ENCODE measurements around the gene AZIN2. TPM values are rescaled to one million over a fixed set of nuclear protein-coding genes. Genes with fewer than 3 reads are reported as not detected.

AZIN2 gene
- total and polyA plus RNA-seq, 9 of the 15 experiments (the other 6 are each of a cell fraction or from before 2014, with no cell fraction given), result 0.06 to 0.91 (median 0.42) TPM; not detected in 2

GRCh38 chr1:33036526-33037503 lies 44.1 kb upstream of the AZIN2 start, which contains the start of gene AK2 (continued):
- TF ChIP-seq CREB5 (CRISPR knock-in tag; IDR thresholded peaks at IDR 0.05) (no peak), ZNF717 (CRISPR knock-in tag; IDR thresholded peaks at IDR 0.05) (no peak), PPARD (CRISPR knock-in tag; IDR thresholded peaks at IDR 0.05) (no peak), RB1 (IDR thresholded peaks at IDR 0.05; ENCODE audit: low read depth) (peak; percentile 98), PURB (CRISPR knock-in tag; IDR thresholded peaks at IDR 0.05; ENCODE audit: low read depth) (no peak), ZEB2 (IDR thresholded peaks at IDR 0.05) (0 out of 2 replicates have a peak, but pooled peaks have one; percentile 39), RAD51 (IDR thresholded peaks at IDR 0.05; ENCODE audit: borderline replicate concordance, low read depth) (no peak), ZNF274 (IDR thresholded peaks at IDR 0.05; ENCODE audit: borderline replicate concordance, low read depth, low read length) (no peak), ZFX (CRISPR knock-in tag; IDR thresholded peaks at IDR 0.05) (peak; percentile 70), TEAD4 (IDR thresholded peaks at IDR 0.05; ENCODE audit: low read length) (peak; percentile 71), TEAD4 (CRISPR knock-in tag; IDR thresholded peaks at IDR 0.05; ENCODE audit: borderline replicate concordance) (no peak), KAT8 (IDR thresholded peaks at IDR 0.05; ENCODE audit: low read depth) (no peak)
- TF ChIP-seq, protein P1, sequence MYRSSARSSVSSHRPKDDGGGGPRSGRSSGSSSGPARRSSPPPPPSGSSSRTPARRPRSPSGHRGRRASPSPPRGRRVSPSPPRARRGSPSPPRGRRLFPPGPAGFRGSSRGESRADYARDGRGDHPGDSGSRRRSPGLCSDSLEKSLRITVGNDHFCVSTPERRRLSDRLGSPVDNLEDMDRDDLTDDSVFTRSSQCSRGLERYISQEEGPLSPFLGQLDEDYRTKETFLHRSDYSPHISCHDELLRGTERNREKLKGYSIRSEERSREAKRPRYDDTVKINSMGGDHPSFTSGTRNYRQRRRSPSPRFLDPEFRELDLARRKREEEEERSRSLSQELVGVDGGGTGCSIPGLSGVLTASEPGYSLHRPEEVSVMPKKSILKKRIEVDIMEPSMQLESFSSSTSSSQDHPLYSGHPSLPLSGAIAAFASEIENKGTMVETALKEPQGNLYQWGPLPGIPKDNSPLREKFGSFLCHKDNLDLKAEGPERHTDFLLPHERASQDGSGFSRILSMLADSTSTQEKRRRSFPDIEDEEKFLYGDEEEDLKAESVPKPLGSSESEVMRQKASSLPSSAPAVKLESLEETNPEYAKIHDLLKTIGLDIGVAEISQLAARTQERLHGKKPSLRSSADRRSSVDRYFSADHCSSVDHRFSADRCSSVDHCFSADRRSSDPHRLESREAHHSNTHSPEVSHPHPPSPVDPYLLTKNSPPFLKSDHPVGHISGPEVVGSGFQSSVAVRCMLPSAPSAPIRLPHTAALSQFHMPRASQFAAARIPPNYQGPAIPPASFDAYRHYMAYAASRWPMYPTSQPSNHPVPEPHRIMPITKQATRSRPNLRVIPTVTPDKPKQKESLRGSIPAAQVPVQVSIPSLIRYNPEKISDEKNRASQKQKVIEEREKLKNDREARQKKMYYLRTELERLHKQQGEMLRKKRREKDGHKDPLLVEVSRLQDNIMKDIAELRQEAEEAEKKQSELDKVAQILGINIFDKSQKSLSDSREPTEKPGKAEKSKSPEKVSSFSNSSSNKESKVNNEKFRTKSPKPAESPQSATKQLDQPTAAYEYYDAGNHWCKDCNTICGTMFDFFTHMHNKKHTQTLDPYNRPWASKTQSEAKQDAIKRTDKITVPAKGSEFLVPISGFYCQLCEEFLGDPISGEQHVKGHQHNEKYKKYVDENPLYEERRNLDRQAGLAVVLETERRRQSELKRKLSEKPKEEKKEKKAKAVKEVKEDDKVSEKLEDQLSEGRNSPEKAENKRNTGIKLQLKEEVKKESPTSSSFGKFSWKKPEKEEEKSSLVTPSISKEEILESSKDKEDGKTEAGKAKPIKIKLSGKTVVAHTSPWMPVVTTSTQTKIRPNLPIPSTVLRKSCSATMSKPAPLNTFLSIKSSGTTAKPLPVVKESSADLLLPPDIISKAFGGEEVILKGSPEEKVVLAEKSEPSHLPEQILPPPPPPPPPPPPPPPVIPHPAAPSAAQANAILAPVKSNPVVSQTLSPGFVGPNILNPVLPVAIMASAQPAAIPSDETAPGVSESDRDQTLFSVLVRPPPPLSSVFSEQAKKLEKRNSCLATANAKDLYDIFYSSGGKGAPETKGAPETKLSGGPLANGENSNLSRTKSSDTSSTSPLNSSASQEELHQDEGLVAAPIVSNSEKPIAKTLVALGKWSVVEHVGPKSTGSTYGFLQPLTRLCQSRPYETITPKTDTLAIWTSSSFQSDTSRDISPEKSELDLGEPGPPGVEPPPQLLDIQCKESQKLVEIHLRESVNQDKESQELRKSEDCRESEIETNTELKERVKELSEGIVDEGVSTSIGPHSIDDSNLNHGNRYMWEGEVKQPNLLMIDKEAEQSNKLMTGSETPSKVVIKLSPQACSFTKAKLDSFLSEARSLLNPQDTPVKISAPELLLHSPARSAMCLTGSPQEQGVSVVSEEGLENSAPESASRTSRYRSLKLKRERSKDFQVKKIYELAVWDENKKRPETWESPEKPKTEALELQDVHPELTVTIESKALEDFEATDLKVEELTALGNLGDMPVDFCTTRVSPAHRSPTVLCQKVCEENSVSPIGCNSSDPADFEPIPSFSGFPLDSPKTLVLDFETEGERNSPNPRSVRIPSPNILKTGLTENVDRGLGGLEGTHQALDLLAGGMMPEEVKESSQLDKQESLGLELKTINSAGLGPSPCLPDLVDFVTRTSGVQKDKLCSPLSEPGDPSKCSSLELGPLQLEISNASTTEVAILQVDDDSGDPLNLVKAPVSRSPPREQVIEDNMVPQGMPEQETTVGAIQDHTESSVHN (IDR thresholded peaks at IDR 0.05; ENCODE audit: borderline replicate concordance in 1 of 2, low read depth in 1 of 2), result no peak
- TF ChIP-seq, protein P2, sequence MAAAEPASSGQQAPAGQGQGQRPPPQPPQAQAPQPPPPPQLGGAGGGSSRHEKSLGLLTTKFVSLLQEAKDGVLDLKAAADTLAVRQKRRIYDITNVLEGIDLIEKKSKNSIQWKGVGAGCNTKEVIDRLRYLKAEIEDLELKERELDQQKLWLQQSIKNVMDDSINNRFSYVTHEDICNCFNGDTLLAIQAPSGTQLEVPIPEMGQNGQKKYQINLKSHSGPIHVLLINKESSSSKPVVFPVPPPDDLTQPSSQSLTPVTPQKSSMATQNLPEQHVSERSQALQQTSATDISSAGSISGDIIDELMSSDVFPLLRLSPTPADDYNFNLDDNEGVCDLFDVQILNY (CRISPR knock-in tag; IDR thresholded peaks at IDR 0.05), result peak; percentile 85; the same call in 1 of the 2 replicates

All from K562 (cell line).